ENCODE data around the gene AGBL4.

DNA sequence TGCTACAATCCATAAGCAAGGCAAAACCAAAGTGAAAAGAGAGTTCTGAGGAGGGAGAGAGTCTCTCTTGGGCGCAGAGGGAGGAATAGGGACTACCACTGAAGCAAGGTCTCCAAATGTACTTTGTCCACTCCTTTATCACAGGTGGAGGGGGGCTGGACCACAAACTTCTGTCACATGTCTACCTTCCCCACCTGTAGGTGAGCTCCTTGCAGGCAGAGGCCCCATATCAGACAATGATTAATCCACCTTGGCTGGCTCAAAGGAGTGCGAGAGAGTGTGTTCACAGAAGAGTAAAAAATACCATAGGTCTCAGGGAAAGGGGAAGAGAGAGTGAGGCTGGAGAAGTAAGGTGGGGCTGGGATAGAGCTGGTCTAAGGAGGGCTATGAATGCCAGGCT lies 1251.5 kb downstream of the AGBL4 start:
- TF ChIP-seq, protein P1, sequence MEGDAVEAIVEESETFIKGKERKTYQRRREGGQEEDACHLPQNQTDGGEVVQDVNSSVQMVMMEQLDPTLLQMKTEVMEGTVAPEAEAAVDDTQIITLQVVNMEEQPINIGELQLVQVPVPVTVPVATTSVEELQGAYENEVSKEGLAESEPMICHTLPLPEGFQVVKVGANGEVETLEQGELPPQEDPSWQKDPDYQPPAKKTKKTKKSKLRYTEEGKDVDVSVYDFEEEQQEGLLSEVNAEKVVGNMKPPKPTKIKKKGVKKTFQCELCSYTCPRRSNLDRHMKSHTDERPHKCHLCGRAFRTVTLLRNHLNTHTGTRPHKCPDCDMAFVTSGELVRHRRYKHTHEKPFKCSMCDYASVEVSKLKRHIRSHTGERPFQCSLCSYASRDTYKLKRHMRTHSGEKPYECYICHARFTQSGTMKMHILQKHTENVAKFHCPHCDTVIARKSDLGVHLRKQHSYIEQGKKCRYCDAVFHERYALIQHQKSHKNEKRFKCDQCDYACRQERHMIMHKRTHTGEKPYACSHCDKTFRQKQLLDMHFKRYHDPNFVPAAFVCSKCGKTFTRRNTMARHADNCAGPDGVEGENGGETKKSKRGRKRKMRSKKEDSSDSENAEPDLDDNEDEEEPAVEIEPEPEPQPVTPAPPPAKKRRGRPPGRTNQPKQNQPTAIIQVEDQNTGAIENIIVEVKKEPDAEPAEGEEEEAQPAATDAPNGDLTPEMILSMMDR (IDR thresholded peaks at IDR 0.05): no peak
- no peak for TF ChIP-seq POLR2A (IDR thresholded peaks at IDR 0.05)

Measured in lower leg skin (tissue), 3 donors.